Stimulated activated CD8-positive, alpha-beta memory T cell treated with anti-CD3 and anti-CD28 coated beads, Interleukin-15, amount 100 ng/mL, for 24 hours (primary cell): ENCODE data around the gene ERC1.

Experiments used
- DNase-seq: peaks from one replicate; pipeline ENCODE4 v3.0.0-alpha.2; 2020; ENCODE audit warnings: low read depth

ERC1 gene

DNA sequence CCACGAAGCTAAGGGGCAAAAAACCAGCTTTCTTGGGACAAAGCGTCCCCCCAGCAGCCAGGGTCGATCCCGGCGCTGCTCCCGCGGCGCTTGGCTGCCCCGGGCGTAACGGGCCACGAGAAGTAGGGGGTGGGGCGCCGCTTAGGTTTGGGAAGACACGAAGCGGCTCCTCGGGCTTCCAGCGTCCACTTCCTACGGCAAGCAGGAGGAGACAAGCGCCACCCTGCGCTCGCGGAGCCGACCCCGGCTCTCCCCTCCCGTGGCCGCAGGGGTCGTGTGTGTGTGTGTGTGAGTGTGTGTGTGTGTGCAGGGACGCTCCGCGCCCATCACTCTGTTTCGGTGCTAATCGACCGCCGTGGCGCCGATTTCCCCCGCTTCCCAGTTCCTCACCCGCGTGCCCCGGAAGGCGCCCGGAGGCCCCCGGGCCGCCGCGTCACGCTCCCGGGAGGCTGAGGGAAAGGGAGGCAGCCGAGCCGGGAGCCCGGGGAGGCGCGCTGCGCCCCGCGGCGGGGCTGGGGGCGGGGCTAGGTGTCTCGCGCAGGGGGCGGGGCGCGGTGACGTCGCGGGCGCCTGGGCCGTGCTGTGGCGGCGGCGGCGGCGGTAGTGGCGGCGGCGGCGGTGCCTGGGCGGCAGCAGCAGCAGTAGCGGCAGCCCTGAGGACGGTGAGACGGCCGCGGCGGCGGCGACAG lies at the start of gene ERC1:
Gene ERC1 (plus strand): TSS at position 563 of the 689 bp plus-strand sequence. CDS start 36,681 bp downstream, outside the sequence.
- DNase-seq = peak; percentile 79

DNA sequence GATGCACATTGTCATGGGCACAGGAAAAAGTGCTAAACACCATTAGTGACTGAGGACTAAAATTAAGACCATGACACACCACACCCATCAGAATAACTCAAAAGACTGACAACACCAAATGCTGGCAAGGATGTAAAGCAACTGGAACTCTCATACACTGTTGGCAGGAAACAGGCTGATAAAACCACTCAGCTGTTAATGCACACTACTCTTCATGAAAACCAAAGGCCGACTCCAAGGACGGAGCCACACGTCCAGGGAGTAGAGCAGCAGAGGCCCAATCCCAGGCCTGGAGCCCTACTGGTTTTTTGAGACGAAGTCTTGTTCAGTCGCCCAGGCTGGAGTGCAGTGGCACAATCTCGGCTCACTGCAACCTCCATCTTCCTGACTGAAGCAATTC lies 48.0 kb upstream of the ERC1 start:
- no peak for DNase-seq

DNA sequence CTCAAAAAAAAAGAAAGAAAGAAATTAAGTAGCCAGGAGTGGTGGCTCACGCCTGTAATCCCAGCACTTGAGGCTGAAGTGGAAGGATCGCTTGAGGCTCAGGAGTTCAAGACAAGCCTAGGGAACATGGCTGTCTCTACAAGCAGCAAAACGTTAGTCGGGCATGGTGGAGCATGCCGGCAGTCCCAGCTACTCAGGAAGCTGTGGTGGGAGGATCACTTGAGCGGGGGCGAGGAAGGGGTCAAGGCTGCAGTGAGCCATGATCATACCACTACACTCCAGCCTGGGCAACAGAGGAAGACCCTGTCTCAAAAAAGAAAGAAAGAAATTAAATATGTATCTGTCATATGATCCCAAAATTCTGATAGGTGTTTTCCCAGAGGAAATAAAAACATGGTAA lies 46.8 kb upstream of the ERC1 start:
- DNase-seq = no peak

DNA sequence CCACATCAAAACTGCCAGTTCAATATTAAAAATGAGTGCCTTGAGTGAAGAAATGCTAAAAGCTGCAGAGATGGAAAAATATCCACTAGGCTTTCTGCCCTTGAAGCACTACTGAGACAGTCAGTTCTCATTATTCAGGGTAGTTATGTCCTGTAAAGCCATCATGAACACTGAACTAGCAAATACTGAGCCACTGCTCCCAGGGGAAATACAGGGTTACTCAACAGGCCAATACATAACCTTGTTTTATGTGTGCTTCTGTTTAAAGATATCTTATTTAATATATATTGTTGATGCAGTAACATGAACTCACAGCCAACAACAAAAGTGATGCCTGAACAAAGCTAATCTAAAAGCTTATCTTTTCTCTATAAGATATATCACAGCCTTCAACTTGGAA lies 44.8 kb upstream of the ERC1 start:
- no peak for DNase-seq

DNA sequence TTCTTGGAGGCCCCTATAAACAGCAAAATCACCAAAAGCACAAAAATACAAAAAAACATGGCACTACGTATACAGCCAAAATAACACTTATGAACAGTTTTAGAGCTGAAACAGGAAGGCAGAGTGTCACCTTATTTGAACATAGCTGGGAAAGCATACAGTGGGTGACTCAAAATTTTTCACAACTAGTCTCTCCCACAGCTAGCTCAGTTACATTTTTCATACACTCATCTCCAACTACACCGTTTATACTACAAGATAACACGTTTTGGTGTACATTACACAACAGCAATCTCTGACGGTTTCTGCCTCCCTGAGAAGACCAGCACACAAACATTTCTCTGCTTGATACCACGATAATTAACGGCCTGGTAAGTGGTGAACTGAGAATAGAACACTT lies 44.4 kb upstream of the ERC1 start:
- no peak for DNase-seq

DNA sequence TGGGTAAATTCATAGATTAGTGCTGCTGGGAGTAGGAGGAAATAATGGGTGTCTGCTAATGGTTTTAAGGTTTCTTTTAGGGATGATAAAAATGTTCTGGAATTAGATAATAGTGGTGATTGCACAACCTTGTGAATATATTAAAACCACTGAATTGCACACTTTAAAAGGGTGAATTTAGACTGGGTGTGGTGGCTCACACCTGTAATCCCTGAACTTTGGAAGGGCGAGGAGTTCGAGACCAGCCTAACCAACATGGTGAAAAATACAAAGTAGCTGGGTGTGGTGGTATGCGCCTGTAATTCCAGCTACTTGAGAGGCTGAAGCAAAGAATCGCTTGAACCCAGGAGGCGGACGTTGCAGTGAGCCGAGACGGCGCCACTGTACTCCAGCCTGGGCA lies 42.8 kb upstream of the ERC1 start:
- DNase-seq = no peak

DNA sequence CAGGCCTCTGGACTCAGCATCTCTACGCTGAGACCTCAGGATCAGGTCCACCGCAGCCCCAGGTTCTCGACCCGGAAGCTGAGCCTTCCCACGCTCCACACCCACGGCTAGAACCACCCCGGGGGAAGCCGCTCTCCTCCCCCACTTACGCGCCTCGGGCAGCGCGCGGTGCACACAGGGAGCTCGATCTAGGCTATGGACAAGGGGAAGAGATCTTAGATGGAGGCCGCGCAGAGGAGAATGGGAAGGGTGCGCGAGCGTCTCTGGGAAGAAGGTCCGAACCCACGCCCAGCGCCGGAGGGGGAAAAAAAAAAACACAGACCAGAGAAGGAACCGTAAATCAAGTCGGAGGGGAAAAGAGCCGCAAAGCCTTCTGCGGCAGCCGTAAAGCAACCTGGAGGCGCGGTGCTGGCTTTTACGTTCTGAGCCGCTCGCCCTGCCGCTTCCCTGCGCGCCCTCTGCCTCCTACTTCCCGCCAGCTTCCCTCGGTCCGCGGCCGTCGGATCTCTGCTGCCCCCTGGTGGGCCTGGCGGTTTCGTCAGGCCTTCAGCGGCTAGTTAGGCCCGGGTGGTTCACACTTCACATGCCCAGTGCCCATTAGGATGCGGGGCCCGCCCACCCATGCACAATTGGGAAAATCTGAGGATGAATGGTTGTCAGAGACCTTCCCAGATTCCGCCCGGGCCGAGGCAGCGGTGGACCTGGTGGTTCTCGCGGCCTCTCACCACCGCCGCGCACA lies 41.4 kb upstream of the ERC1 start, which contains the start of gene RAD52:
Gene RAD52 (minus strand): TSS at position 242 of the 739 bp plus-strand sequence. CDS start 16,636 bp downstream, outside the sequence.
- peak; percentile 99 for DNase-seq

DNA sequence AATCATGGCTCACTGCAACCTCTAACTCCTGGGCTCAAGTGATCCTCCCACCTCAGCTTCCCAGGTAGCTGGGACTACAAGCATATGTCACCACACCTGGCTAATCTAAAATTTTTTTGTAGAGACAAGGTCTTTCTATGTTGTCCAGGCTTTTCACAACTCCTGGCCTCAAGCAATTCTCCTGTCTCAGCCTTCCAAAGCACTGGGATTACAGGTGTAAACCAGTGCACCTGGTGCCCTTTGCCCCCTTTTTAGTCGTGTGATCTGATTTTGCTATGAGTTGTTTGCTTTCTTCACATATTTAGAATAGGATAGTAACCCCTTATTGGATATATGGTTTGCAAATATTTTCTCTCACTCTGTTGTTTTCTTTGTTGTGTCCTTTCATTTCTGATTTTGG lies 39.8 kb upstream of the ERC1 start:
- no peak for DNase-seq

DNA sequence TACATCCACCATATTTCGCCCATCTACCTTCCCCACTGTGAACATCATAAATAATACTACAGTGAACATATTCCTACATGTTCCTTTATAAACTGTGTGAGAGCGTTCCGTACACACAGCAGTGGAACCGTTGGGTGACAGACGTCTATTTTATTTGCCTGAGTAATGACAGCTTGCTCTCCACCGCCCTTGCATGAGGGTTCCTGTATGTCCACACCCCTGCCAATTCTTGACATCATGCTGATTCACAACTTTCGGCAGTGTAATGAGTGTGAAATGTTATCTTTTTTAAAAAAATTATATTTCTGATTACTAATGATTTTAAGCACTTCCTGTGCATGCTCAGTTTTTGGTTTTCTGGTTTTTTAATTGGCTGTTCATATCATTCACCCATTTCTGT lies 37.2 kb upstream of the ERC1 start:
- DNase-seq = no peak

DNA sequence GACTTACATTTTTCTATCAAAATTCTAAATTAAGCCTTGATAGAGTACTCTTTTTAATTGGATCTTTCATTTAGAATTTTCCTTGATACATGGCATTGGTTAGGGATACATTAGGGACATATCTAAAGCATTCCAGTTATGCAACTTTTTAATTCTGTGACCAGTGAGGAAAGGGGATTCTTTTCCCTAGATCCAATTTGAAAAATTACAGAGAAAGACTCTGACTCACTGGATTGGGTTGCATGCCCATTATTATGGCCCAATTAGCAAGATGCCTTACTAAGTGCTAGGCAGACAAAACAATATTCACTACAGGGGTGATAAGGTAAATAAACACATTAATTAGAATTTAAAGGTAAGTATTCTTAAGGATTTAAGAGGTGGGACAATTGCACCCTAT lies 36.3 kb upstream of the ERC1 start:
- no peak for DNase-seq

DNA sequence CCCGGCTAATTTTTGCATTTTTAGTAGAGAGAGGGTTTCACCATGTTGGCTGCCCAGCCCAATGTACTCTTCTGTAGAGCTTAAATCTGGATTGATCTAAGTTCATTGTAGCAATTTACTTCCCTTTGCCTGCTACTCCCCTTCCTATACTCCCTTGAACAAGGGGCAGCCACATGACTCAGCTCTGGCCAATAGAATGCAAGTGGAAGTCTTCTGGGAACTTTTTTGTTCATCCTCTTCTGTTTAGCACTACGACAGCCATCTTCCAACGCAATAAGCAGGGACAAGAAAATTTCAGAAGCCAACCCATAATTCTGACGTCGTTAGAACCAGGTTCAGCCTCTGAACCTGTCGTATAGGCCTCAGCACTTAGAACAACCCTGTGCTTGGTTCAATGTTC lies 35.1 kb upstream of the ERC1 start:
- DNase-seq = no peak

DNA sequence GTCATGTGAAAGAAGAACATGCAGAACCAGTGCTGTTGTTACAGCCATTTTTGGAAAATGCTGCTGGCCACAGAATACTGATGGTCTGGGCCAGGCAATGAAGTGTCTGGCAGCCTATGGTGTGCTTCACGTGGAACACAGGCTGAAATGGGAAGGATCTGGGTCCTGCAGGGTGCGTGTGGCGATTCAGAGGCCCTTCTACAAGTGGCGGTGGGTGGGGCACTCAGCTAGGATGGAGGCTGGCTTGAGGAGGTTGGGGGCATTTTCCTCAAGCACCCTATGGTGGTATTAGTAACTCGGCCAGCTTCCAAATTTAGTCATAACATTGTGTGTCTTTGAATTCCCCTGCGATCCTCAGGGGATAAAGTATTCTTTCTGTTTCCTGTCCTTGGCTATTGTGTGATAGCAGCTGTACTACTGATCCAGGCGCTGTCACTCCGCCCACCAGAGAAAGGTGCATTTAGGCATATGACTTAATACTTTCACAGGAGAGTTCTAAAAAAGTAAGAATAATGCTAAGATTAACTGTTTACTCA lies 32.4 kb upstream of the ERC1 start:
- no peak for DNase-seq

DNA sequence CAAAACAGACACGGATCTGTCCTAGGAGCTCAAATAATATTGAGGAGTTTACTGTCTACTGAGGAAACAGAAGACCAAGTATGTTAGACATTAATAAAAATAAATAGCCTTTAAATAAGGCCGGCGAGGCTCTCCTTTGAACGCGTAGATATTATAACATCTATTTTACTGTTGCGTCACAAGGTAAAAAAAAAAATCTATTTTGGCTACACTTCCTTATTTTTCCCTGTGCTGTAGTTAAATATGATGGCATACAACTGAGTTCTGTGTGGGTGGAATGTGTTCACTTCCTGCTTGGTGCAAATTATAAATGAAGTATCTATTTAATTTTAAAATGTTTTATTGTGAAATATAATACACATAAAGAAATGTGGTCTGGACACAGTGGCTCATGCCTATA lies 24.3 kb upstream of the ERC1 start:
- DNase-seq = no peak

DNA sequence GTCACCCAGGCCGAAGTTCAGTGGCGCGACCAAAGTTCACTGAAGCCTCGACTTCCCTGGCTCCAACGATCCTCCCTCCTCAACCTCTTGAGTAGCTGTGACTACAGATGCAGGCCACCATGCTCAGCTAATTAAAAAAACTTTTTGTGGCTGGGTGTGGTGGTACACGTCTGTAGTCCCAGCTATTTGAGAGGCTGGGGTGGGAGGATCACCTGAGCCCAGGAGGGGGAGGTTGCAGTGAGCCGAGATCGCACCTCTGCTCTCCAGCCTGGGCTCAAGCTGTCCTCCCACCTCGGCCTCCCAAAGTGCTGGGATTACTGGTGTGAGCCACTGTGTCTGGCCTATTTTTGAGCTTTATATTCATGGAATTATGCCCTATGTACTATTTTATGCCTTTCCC lies 23.4 kb upstream of the ERC1 start:
- DNase-seq = no peak

DNA sequence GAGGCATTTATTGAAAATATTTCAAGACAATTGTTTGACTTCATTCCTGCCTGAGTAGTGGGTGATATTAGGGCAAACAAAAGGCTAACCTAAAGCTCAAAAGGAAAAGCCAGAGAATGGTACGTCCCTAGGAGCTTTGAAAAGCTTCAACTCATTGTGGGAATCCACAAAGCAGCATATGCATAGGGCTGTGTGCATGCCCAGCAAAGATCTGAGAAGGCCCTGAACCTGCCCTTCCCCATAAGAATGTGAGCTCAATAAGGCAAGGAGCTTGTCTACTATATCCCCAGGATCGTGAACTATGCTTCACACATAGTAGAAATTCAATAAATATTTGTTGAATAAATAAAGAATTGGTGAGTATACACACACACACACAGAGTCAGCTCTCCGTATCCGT lies 22.5 kb upstream of the ERC1 start:
- DNase-seq = no peak

DNA sequence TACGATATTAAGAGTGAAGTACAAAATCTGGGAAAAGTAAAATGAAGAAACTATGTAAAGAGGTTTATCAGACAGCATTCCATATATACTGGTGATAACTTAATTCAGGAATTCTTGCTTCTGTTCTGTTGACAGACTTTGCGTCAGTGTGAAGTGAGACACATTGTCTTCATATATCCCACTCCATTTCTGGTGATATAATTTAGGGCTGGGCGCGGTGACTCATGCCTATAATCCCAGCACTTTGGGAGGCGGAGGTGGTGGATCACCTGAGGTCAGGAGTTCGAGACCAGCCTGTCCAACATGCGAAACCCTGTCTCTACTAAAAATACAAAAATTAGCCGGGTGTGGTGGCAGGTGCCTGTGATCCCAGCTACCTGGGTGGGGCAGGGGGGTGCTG lies 21.2 kb upstream of the ERC1 start:
- no peak for DNase-seq

DNA sequence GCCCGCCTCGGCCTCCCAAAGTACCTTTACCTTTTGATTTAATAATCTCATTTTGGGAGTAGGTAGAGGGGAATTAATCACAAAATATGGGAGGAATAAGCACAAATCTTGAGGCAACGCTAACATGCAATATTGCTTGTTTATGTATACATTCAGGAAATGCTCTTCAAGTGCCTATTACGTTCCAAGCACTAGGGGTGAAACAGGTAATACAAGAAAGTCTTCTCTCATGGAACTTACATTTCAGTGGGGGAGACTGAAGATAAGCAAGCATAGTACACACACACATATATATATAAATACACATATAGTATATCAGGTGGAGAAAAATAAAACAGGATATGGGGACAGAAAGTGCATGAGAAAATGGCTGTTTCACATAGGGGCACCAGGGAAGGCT lies 19.0 kb upstream of the ERC1 start:
- no peak for DNase-seq

DNA sequence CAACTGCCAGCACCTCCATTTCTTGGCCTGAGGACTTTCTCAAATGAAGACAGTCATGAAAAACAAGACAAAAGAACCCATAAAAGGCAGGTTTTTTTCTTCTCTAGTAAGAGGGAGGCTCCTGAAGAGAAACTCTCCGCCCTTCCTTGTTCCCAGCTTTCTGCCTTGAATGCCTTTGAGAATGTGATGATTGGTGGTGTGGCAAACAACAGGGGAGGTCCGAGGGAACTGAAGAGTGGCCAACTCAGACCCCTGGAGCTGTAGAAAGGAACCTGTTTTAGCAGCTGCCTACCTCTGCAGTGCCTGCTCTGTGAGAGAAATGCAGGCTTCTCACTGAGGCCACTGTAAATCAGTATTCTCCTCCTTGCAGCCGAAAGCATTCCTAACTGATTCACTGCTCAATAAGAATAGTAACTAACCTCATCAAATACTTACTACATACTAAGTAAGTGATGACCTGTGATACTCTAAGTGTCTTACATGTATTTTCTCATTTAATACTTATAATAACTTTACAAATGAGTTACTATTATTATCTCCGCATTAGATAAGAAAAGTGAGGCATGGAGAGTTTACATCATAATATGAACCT lies 16.7 kb upstream of the ERC1 start:
- DNase-seq = no peak

DNA sequence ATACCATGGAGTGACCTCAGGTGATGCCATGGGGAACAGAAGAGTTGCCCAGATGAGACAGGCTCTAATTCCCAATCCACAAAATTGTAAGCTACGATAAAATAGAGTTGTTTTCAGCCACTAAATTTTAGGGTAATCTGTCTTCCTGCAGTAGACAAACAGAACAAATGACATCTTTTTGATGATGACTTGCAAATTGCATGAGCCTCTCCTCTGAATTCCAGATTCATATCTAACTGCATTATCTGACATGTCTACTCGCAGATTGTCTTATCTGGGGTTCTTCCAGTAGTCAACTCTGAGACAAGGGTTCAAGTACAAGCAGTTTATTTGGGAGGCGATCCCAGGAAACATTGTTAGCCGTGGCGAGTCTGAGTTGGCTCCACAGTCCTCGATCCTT lies 14.4 kb upstream of the ERC1 start:
- no peak for DNase-seq

DNA sequence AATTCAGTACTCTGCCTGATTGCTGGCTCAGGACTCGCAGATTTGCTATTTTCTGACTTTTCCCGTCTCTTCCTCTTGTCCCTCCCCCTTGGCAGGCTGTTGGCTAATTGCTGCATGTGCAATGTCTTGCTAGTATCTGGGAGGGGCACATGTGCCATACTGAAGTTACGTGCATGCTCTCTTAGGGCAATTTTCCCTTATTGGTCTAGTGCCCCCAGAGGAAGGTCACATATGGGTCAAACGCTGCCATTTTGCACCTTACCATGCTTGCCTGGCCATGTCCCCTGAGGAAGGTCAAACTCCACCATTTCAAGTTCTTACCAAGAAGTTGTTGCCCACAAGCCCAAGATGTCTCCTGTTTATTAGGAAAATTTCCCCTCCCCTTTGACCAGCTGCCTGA lies 13.9 kb upstream of the ERC1 start:
- DNase-seq = no peak

DNA sequence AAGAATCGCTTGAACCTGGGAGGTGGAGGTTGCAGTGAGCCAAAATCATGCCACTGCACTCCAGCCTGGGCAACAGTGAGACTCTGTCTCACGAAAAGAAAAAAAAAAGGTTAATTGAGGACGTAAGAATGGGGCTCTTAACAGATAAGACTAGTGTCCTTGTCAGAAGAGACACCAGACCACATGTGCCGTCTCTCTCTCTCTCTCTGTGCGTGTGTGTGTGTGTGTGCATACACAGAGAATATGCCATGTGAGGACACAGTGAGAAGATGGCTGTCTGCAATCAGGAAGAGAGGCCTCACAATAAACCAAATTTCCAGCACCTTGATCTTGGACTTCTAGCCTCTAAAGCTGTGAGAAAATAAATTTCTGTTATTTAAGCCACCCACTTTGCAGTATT lies 11.7 kb upstream of the ERC1 start:
- DNase-seq = no peak

DNA sequence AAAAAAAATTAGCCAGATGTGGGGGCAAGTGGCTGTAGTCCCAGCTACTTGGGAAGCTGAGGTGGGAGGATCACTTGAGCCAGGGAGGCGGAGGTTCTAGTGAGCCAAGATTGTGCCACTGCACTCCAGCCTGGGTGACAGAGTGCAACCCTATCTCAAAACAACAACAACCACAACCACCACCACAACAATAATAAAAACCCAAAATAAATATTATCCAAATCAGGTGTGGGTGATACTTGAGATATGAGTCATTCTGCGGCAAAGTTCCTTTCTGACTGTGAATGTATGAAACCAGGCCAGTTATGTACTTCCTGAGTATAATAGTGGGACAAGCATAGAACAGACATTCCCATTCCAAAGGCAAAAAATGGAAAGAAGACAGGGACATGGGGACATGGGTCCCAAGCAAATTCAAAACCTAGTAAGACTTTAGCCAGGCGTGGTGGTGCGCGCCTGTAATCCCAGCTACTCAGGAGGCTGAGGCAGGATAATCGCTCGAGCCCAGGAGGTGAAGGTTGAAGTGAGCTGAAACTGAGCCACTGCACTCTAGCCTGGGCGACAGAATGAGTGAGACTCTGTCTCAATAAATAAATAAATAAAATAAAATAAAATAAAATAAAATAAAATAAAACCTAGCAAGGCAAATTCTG lies 9.7 kb upstream of the ERC1 start:
- DNase-seq = no peak

DNA sequence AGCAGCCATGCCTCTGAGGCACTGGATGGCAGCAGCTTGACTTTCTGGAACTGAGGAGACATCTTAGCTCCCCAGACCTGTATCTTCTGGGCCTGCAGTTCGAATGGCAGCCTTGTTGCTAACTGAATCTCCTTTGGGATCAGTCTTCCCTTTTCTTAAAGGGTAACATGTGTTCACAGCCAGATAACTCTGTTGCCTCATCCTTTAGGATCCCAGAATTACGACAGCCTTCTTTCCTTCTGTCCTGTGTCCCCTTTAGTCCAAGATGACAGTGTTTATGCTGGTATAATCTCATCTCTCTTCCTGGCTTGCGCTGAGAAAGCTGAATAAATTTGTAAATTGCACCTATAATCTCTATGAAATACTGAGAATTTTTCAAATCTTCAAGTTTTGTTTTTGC lies 9.1 kb upstream of the ERC1 start:
- DNase-seq = no peak
